Measurements from ENCODE around the gene B4GALT2. TPM values are rescaled to one million over a fixed set of nuclear protein-coding genes. Genes with fewer than 3 reads are reported as not detected.

The B4GALT2 gene
- total RNA-seq, 1 experiment from 2014 or later, result 76.8 TPM

DNA sequence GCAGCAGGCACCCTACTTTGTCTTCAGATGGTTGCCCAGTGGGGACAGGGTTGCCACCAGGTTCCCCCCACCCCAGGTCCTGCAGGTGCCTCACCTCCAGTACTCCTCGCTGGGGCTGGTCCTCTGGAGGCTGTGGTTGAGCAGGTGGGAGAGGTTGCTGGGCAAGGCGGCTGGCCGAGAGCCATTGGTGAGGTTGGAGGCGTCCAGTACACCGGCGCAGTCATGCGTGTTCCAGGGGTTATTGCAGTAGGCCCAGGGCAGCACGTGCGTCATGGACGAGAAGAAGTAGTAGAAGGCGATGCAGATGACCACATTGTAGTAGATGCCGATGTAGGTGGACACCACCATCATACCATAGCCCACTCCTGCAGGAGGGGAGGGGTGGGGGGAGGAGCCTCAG, 29.2 kb downstream of the B4GALT2 start:
- H3K27me3 ChIP-seq (ENCODE audit: insufficient read depth, low read length), result no peaks in the 10 kb centered on the region
- H3K9me2 ChIP-seq (ENCODE audit: insufficient read depth), result no peaks in the 10 kb centered on the region
- H3K27ac ChIP-seq (ENCODE audit: low read depth, low read length), result no peak overlapping the region
- H3K4me1 ChIP-seq (ENCODE audit: control insufficient read depth in 1 of 2, insufficient read depth in 2 of 2, low read length in 2 of 2), result peaks cover 7 to 12% of the 10 kb centered on the region in 2 experiments
- ChIA-PET CTCF (no interaction called here), POLR2A (no interaction called here), RAD21 (ENCODE audit: low non-redundant PET in 1 of 2, low total read pairs in 2 of 2, uncharacterized antibody in 2 of 2, unreplicated experiment in 2 of 2) (no interaction called here)
- H2AFZ ChIP-seq (ENCODE audit: low read depth, low read length, poor library complexity, severe bottlenecking), result no peak overlapping the region
- no peaks in the 10 kb centered on the region for H3K36me3 ChIP-seq (ENCODE audit: control insufficient read depth in 1 of 2, insufficient read depth in 2 of 2, low read length in 2 of 2)
- no peak overlapping the region for H3K9ac ChIP-seq (ENCODE audit: low read length)
- no TSS peak for BruUV-seq (replicated peaks)
- no peak for DNase-seq (ENCODE audit: low read depth, low spot score)
- no peaks in the 10 kb centered on the region for H3K9me3 ChIP-seq (ENCODE audit: control insufficient read depth in 1 of 2, insufficient read depth in 1 of 2, low read depth in 1 of 2, low read length in 2 of 2)
- H3K4me2 ChIP-seq (ENCODE audit: low read length), result no peak overlapping the region
- no peaks in the 10 kb centered on the region for H4K20me1 ChIP-seq (ENCODE audit: insufficient read depth)
- H3K4me3 ChIP-seq (replicated peaks in 1 of 2; ENCODE audit: low read depth in 1 of 2, low read length in 2 of 2), result no peak overlapping the region
- intact Hi-C loops (cut with micrococcal nuclease), result no loop called here
- ATAC-seq, result no peak
- no peaks in the 10 kb centered on the region for H3K79me2 ChIP-seq (ENCODE audit: insufficient read depth, low read length)
- TF ChIP-seq POLR2AphosphoS5 (IDR thresholded peaks at IDR 0.05; ENCODE audit: low read depth, low read length) (no peak), SIN3A (IDR thresholded peaks at IDR 0.05; ENCODE audit: low read depth) (no peak), YY1 (IDR thresholded peaks at IDR 0.05; ENCODE audit: extremely low read depth, insufficient replicate concordance, low read depth, low read length) (no peak), SRF (IDR thresholded peaks at IDR 0.05; ENCODE audit: low read depth) (no peak), CBX3 (IDR thresholded peaks at IDR 0.05; ENCODE audit: low read depth) (no peak), MAX (IDR thresholded peaks at IDR 0.05) (no peak), EGR1 (IDR thresholded peaks at IDR 0.05; ENCODE audit: low read depth) (no peak), JUND (IDR thresholded peaks at IDR 0.05) (no peak), CEBPB (IDR thresholded peaks at IDR 0.05; ENCODE audit: low read depth) (no peak), REST (IDR thresholded peaks at IDR 0.05; ENCODE audit: low read depth) (no peak), EZH2 (IDR thresholded peaks at IDR 0.05) (no peak), FOSL1 (IDR thresholded peaks at IDR 0.05; ENCODE audit: low read depth) (no peak)
- TF ChIP-seq, protein P1, sequence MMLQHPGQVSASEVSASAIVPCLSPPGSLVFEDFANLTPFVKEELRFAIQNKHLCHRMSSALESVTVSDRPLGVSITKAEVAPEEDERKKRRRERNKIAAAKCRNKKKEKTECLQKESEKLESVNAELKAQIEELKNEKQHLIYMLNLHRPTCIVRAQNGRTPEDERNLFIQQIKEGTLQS (IDR thresholded peaks at IDR 0.05), result no peak

Data from HCT116 (cell line).